Neural cell (in vitro differentiated cells): ENCODE results near the gene SH3RF3. TPM values are rescaled to one million over a fixed set of nuclear protein-coding genes. Genes with fewer than 3 reads are reported as not detected.

Source experiments
- H2AFZ ChIP-seq: fragments of 200-600, 300-800 bp; sonication (generic), shearing (Covaris generic); 2 replicates; pipeline ENCODE4 v1.6.0; 2014; ENCODE audit warnings: low read depth, mild to moderate bottlenecking, antibody characterized with exemption, low read length, moderate library complexity
- H3F3A ChIP-seq: fragments of 200-600 bp; shearing (Covaris generic); 2 replicates; pipeline ENCODE4 v1.6.1; 2016; ENCODE audit warnings: mild to moderate bottlenecking, moderate library complexity, mixed read lengths, antibody characterized with exemption, low read length; ENCODE audit not compliant: insufficient read depth, poor library complexity, severe bottlenecking
- H3K27ac ChIP-seq: fragments of 200-600, 300-800 bp; sonication (generic), shearing (Covaris generic); 2 replicates; pipeline ENCODE4 v1.5.1; 2014; ENCODE audit warnings: mild to moderate bottlenecking, low read length, moderate library complexity
- H3K27me3 ChIP-seq: fragments of 300-800, 200-600 bp; sonication (generic), shearing (Covaris generic); 2 replicates; pipeline ENCODE4 v1.6.0; 2014; ENCODE audit warnings: mild to moderate bottlenecking, low read depth, low read length, moderate library complexity; ENCODE audit not compliant: insufficient read depth
- H3K36me3 ChIP-seq: fragments of 300-800, 200-600 bp; sonication (generic), shearing (Covaris generic); 2 replicates; pipeline ENCODE4 v1.5.1; 2014; ENCODE audit warnings: mild to moderate bottlenecking, antibody characterized with exemption, low read length, moderate library complexity; ENCODE audit not compliant: insufficient read depth
- H3K4me2 ChIP-seq: fragments of 300-800, 200-600 bp; sonication (generic), shearing (Covaris generic); 2 replicates; pipeline ENCODE4 v1.6.0; 2014; ENCODE audit warnings: mild to moderate bottlenecking, low read length
- H3K4me3 ChIP-seq: fragments of 300-800, 200-600 bp; sonication (generic), shearing (Covaris generic); 2 replicates; pipeline ENCODE4 v1.5.1; 2014; ENCODE audit warnings: mild to moderate bottlenecking, low read length, moderate library complexity
- H3K79me2 ChIP-seq: fragments of 200-600 bp; shearing (Covaris generic); replicated peaks from 2 replicates; pipeline ENCODE4 v1.6.0; 2014; ENCODE audit warnings: mild to moderate bottlenecking, low read length, moderate library complexity; ENCODE audit not compliant: insufficient read depth
- H3K9ac ChIP-seq: fragments of 300-800, 200-600 bp; sonication (generic), shearing (Covaris generic); 2 replicates; pipeline ENCODE4 v1.6.1; 2016; ENCODE audit warnings: mild to moderate bottlenecking, low read length, mixed read lengths
- H3K9me2 ChIP-seq: fragments of 200-600 bp; shearing (Covaris generic); 2 replicates; pipeline ENCODE4 v1.6.1; 2016; ENCODE audit warnings: mild to moderate bottlenecking, low read length, mixed read lengths; ENCODE audit not compliant: insufficient read depth
- H3K9me3 ChIP-seq: fragments of 200-600, 300-800 bp; sonication (generic), shearing (Covaris generic); 2 replicates; pipeline ENCODE4 v1.6.1; 2016; ENCODE audit warnings: mild to moderate bottlenecking, mixed run types, low read length, moderate library complexity, mixed read lengths
- H4K20me1 ChIP-seq: fragments of 200-600 bp; shearing (Covaris generic); 2 replicates; pipeline ENCODE4 v1.6.1; 2016; ENCODE audit warnings: mild to moderate bottlenecking, mixed run types; ENCODE audit not compliant: insufficient read depth
- EP300 ChIP-seq: fragments of 450-650 bp; conservative IDR thresholded peaks from 2 replicates; pipeline ENCODE4 v1.6.1; 2014; ENCODE audit warnings: antibody characterized with exemption, mild to moderate bottlenecking, moderate library complexity; ENCODE audit not compliant: poor library complexity, severe bottlenecking
- EZH2 ChIP-seq: fragments of 200-600, 300-800 bp; shearing (Covaris generic), sonication (generic); IDR thresholded peaks from 2 replicates; pipeline ENCODE4 v1.6.1; 2014; ENCODE audit warnings: antibody characterized with exemption, low read length, borderline replicate concordance, mild to moderate bottlenecking; ENCODE audit not compliant: insufficient read depth, poor library complexity, severe bottlenecking
- MXI1 ChIP-seq: fragments of 450-650 bp; conservative IDR thresholded peaks from 2 replicates; pipeline ENCODE4 v1.6.1; 2014; ENCODE audit warnings: antibody characterized with exemption, mild to moderate bottlenecking; ENCODE audit not compliant: poor library complexity, severe bottlenecking
- POLR2AphosphoS5 ChIP-seq: IDR thresholded peaks from 2 replicates; pipeline ENCODE4 v1.6.1; 2012
- RAD21 ChIP-seq: fragments of 450-650 bp; conservative IDR thresholded peaks from 2 replicates; pipeline ENCODE4 v1.6.1; 2014; ENCODE audit warnings: antibody characterized with exemption, mild to moderate bottlenecking, moderate library complexity
- REST ChIP-seq: IDR thresholded peaks from 2 replicates; pipeline ENCODE4 v1.6.1; 2012; ENCODE audit warnings: borderline replicate concordance
- SMC3 ChIP-seq: fragments of 450-650 bp; conservative IDR thresholded peaks from 2 replicates; pipeline ENCODE4 v1.6.1; 2014; ENCODE audit warnings: antibody characterized with exemption, mild to moderate bottlenecking, moderate library complexity; ENCODE audit not compliant: poor library complexity
- TAF1 ChIP-seq: IDR thresholded peaks from 2 replicates; pipeline ENCODE4 v1.6.1; 2012; ENCODE audit warnings: low read depth
- polyA plus RNA-seq: library from polyadenylated mRNA; depleted of rRNA; stranded (reverse); fragments of >200 nt; gene quantifications from 2 replicates; pipeline ENCODE4 v1.2.3, GENCODE V29; 2014
- TF ChIP-seq, protein P1 (sequence below): fragments of 450-650 bp; IDR thresholded peaks from 2 replicates; pipeline ENCODE4 v1.5.1; 2014; ENCODE audit warnings: antibody characterized with exemption, mild to moderate bottlenecking, moderate library complexity; ENCODE audit not compliant: poor library complexity, severe bottlenecking

SH3RF3 gene
- polyA plus RNA-seq, 1 donor from 2014 or later, result 0.53 TPM

- Histone ChIP-seq H3K27ac (no peak overlapping the region), H3K36me3 (no peaks in the 10 kb centered on the region), H3K9me3 (no peaks in the 10 kb centered on the region), H3K4me2 (no peak overlapping the region), H2AFZ (no peak overlapping the region), H3K9me2 (no peaks in the 10 kb centered on the region), H3K27me3 (no peaks in the 10 kb centered on the region), H3K9ac (no peak overlapping the region), H3F3A (no peaks in the 10 kb centered on the region), H3K79me2 (no peaks in the 10 kb centered on the region), H3K4me3 (no peak overlapping the region), H4K20me1 (no peaks in the 10 kb centered on the region)
- TF ChIP-seq REST, result no peak
- TF ChIP-seq RAD21, result no peak
- TF ChIP-seq MXI1, result no peak
- TF ChIP-seq, protein P1, sequence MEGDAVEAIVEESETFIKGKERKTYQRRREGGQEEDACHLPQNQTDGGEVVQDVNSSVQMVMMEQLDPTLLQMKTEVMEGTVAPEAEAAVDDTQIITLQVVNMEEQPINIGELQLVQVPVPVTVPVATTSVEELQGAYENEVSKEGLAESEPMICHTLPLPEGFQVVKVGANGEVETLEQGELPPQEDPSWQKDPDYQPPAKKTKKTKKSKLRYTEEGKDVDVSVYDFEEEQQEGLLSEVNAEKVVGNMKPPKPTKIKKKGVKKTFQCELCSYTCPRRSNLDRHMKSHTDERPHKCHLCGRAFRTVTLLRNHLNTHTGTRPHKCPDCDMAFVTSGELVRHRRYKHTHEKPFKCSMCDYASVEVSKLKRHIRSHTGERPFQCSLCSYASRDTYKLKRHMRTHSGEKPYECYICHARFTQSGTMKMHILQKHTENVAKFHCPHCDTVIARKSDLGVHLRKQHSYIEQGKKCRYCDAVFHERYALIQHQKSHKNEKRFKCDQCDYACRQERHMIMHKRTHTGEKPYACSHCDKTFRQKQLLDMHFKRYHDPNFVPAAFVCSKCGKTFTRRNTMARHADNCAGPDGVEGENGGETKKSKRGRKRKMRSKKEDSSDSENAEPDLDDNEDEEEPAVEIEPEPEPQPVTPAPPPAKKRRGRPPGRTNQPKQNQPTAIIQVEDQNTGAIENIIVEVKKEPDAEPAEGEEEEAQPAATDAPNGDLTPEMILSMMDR, result no peak
- no peak for TF ChIP-seq EZH2
- no peak for TF ChIP-seq POLR2AphosphoS5
- TF ChIP-seq EP300, result no peak
- no peak for TF ChIP-seq TAF1
- TF ChIP-seq SMC3, result no peak
Measured at GRCh38 chr2:109248590-109248989, 119.6 kb downstream of the SH3RF3 start.

GRCh38 chr2:109253217-109253616 lies 124.2 kb downstream of the SH3RF3 start:
- no peaks in the 10 kb centered on the region for H3F3A ChIP-seq
- no peak overlapping the region for H3K27ac ChIP-seq
- H3K4me3 ChIP-seq, result no peak overlapping the region
- H3K27me3 ChIP-seq, result no peaks in the 10 kb centered on the region
- H3K9ac ChIP-seq, result no peak overlapping the region
- H3K4me2 ChIP-seq, result no peak overlapping the region
- no peaks in the 10 kb centered on the region for H4K20me1 ChIP-seq
- no peaks in the 10 kb centered on the region for H3K36me3 ChIP-seq
- no peaks in the 10 kb centered on the region for H3K79me2 ChIP-seq
- H3K9me2 ChIP-seq, result no peaks in the 10 kb centered on the region
- no peak overlapping the region for H2AFZ ChIP-seq
- H3K9me3 ChIP-seq, result no peaks in the 10 kb centered on the region
- TF ChIP-seq, protein P1, result no peak
- TF ChIP-seq SMC3 (no peak), REST (no peak), EZH2 (no peak), POLR2AphosphoS5 (no peak), RAD21 (no peak), TAF1 (no peak), EP300 (no peak), MXI1 (no peak)
